ENCODE data around the gene URB2. TPM values are rescaled to one million over a fixed set of nuclear protein-coding genes. Genes with fewer than 3 reads are reported as not detected.

Gene URB2
- total and polyA plus RNA-seq, 4 donors, result 1.2 to 10.5 (median 6.2) TPM

DNA sequence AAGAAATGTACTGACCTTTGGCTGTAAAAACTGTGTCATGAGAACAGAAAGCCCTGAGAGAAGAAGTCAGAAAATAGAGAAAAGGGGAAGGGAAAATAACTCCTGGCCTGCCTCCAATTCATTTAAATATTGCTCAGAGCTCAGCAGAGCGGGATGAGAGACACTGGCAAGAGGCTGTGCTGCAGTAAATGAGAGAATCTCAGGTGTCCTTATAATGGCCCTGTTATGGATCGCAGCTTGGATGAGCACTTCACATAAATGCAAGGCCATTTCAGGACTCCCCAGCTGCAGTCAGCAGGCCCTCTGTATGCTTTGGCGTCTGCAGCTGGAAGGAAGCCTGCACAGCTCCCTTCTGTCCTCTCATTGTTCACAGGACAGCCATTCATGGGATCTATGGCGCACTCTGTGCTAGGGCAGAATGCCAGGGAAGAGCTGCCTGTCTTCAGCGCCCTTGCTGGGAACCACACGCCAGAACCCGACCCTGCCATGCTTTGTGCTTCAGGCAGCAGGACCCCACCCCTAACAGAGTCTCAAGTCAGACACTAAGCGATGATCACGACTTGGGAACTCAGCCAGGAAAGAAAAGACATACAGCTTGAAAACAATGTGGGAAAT is 46.9 kb upstream of the URB2 start:
- H3K9ac ChIP-seq (ENCODE audit: low read depth in 1 of 2, low read length in 2 of 2), result no peak overlapping the region
- WGBS, result 45% methylated on average over 9 of the region's 9 CpGs
- TF ChIP-seq YY1 (IDR thresholded peaks at IDR 0.05) (peak; percentile 29), EGR1 (IDR thresholded peaks at IDR 0.05; ENCODE audit: low read depth in 2 of 2) (no peak), FOXA2 (IDR thresholded peaks at IDR 0.05) (no peak)
- no peak for DNase-seq (ENCODE audit: low spot score)
- peaks cover 0 to 5% (median 3%) of the 10 kb centered on the region in 4 donors for H3K4me1 ChIP-seq (ENCODE audit: control insufficient read depth in 4 of 4, insufficient read depth in 4 of 4, low read length in 3 of 4)
- no peaks in the 10 kb centered on the region for H3K9me3 ChIP-seq (ENCODE audit: control insufficient read depth in 4 of 4, low read length in 3 of 4)
- H3K27ac ChIP-seq (ENCODE audit: low read depth in 1 of 2, low read length in 2 of 2), result no peak overlapping the region
- H3K27me3 ChIP-seq (ENCODE audit: control insufficient read depth in 4 of 4, insufficient read depth in 4 of 4, low read length in 3 of 4), result no peaks in the 10 kb centered on the region
- H3K36me3 ChIP-seq (ENCODE audit: control insufficient read depth in 4 of 4, insufficient read depth in 3 of 4, low read depth in 1 of 4, low read length in 3 of 4), result no peaks in the 10 kb centered on the region
- no peak overlapping the region for H3K4me3 ChIP-seq (ENCODE audit: low read depth in 1 of 3, low read length in 3 of 3)

GRCh38 chr1:229581485-229581884 is 44.6 kb upstream of the URB2 start:
- no peak for DNase-seq (ENCODE audit: low spot score)

More at GRCh38 chr1:229581485-229581884, 44.6 kb upstream of the URB2 start:
- WGBS, result 38% methylated on average over 3 of the region's 3 CpGs
- Histone ChIP-seq H3K27ac (ENCODE audit: low read depth in 1 of 2, low read length in 2 of 2) (no peak overlapping the region), H3K9ac (ENCODE audit: low read depth in 1 of 2, low read length in 2 of 2) (no peak overlapping the region), H3K9me3 (ENCODE audit: control insufficient read depth in 4 of 4, low read length in 3 of 4) (no peaks in the 10 kb centered on the region), H3K36me3 (ENCODE audit: control insufficient read depth in 4 of 4, insufficient read depth in 3 of 4, low read depth in 1 of 4, low read length in 3 of 4) (no peaks in the 10 kb centered on the region), H3K4me1 (ENCODE audit: control insufficient read depth in 4 of 4, insufficient read depth in 4 of 4, low read length in 3 of 4) (peaks cover 0 to 5% (median 3%) of the 10 kb centered on the region in 4 donors), H3K4me3 (ENCODE audit: low read depth in 1 of 3, low read length in 3 of 3) (no peak overlapping the region), H3K27me3 (ENCODE audit: control insufficient read depth in 4 of 4, insufficient read depth in 4 of 4, low read length in 3 of 4) (no peaks in the 10 kb centered on the region)
- TF ChIP-seq, protein P1, sequence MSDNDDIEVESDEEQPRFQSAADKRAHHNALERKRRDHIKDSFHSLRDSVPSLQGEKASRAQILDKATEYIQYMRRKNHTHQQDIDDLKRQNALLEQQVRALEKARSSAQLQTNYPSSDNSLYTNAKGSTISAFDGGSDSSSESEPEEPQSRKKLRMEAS (IDR thresholded peaks at IDR 0.05), result no peak
- TF ChIP-seq RXRA (IDR thresholded peaks at IDR 0.05) (no peak), FOXA1 (IDR thresholded peaks at IDR 0.05) (no peak), REST (IDR thresholded peaks at IDR 0.05) (no peak)
- TF ChIP-seq, protein P2, sequence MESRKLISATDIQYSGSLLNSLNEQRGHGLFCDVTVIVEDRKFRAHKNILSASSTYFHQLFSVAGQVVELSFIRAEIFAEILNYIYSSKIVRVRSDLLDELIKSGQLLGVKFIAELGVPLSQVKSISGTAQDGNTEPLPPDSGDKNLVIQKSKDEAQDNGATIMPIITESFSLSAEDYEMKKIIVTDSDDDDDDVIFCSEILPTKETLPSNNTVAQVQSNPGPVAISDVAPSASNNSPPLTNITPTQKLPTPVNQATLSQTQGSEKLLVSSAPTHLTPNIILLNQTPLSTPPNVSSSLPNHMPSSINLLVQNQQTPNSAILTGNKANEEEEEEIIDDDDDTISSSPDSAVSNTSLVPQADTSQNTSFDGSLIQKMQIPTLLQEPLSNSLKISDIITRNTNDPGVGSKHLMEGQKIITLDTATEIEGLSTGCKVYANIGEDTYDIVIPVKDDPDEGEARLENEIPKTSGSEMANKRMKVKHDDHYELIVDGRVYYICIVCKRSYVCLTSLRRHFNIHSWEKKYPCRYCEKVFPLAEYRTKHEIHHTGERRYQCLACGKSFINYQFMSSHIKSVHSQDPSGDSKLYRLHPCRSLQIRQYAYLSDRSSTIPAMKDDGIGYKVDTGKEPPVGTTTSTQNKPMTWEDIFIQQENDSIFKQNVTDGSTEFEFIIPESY (IDR thresholded peaks at IDR 0.05), result no peak

Data from liver (tissue), 9 donors.